Activated naive CD8-positive, alpha-beta T cell treated with anti-CD3 and anti-CD28 coated beads, Interleukin-2, amount 50 U/mL, for 24 hours (primary cell): ENCODE data around the gene DNAJB6.

Experiments used
- ATAC-seq: fragments of 150-1000 bp; cut with Tn5 transposase; one replicate; pipeline ENCODE4 v1.10.0; 2021
- DNase-seq: peaks from one replicate; pipeline ENCODE4 v3.0.0; 2021
- H3K27ac Mint-ChIP-seq: one replicate; pipeline ENCODE4 v1.8.0; 2021; ENCODE audit warnings: mild to moderate bottlenecking, mixed read lengths
- H3K27me3 Mint-ChIP-seq: one replicate; pipeline ENCODE4 v1.8.0; 2021; ENCODE audit warnings: mixed read lengths
- H3K36me3 Mint-ChIP-seq: one replicate; pipeline ENCODE4 v1.8.0; 2021; ENCODE audit warnings: low read depth, mixed read lengths
- H3K4me1 Mint-ChIP-seq: one replicate; pipeline ENCODE4 v1.8.0; 2021; ENCODE audit warnings: mixed read lengths
- H3K4me3 Mint-ChIP-seq: one replicate; pipeline ENCODE4 v1.8.0; 2021; ENCODE audit warnings: mild to moderate bottlenecking, moderate library complexity, mixed read lengths
- H3K9me3 Mint-ChIP-seq: one replicate; pipeline ENCODE4 v1.8.0; 2021; ENCODE audit warnings: mixed read lengths

Gene DNAJB6

DNA sequence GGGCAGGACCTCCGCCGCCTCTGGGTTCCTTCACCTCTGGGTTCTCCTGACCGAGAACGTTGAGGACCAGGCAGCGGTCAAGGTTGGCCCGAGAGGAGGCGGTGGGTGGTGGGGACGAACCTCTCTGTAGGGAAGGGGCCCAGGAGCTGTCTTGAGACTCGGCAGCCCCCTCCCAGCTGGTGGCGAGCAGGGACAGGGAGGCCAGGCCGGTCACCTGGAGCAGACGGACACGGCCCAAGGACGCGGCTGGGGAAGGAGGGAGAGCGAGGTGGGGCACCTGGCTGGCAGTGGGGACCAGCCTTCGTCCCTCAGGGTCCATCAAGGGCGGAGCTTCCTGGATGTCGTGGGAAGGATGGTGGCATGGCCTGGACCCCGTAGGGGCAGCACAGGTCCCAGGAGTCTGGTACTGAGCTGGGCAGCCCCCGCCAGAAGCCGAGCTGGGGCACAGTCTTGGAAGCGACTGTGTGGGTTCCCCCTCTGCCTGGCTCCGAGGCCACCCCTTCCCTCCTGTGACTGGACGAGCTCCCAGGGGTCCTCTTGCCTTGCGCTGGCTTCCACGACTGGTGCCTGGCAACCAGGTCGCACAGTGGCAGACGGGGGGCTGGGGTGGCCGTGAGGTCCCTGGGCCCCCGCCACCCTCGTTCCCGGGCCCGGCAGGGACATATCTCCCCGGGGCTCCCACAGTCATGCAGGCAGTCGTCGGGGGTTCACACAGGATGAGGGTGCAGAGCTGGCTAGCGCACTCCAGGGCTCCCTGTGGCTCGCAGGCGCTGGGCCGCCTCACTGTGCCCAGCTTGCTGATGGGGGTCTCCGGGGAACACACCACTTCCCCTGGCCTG is 89.9 kb downstream of the DNAJB6 start:
- Mint-ChIP-seq H3K36me3 (no peaks in the 10 kb centered on the region), H3K27me3 (no peaks in the 10 kb centered on the region), H3K27ac (no peak overlapping the region), H3K9me3 (no peaks in the 10 kb centered on the region), H3K4me3 (no peak overlapping the region), H3K4me1 (no peaks in the 10 kb centered on the region)
- ATAC-seq: no peak
- no peak for DNase-seq

DNA sequence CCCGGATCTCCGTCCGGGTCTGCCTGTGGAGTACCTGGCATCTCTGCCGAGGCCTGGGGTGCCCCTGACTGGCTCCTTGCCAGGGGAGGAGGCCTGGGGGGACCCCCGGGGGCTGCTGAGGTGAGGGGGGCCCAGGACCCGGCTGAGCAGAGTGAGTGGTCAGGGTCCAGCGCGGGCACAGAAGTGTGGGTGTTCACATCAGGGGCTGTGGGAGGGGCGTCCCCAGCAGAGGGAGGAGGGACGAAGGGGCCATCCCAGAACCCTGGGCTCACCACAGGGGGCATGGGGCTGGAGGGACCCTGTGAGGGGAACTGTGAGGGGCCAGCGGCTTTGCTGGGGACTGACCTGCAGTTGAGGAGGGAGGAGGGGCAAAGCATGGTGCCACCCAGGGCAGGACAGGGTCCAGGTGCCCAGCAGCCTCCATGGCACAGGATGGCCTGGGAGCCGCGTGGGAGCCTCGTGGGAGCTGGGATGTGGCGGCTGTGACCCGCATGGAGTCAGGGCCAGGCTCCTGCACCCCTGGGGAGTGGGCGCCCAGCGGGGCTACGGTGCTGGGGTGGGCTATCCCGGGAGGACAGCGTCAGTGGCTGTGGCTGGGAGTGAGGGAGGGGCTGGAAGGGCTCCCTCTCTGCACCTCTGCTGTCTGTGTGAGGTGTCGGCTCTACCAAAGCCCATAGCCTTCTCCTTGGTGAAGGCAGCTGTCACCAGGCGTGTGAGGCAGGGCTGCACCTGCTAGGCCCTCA is 91.2 kb downstream of the DNAJB6 start:
- Mint-ChIP-seq H3K4me3 (no peak overlapping the region), H3K27ac (no peak overlapping the region), H3K9me3 (no peaks in the 10 kb centered on the region), H3K36me3 (no peaks in the 10 kb centered on the region), H3K27me3 (no peaks in the 10 kb centered on the region), H3K4me1 (peaks cover 6% of the 10 kb centered on the region)
- ATAC-seq (no peak), DNase-seq (no peak)

DNA sequence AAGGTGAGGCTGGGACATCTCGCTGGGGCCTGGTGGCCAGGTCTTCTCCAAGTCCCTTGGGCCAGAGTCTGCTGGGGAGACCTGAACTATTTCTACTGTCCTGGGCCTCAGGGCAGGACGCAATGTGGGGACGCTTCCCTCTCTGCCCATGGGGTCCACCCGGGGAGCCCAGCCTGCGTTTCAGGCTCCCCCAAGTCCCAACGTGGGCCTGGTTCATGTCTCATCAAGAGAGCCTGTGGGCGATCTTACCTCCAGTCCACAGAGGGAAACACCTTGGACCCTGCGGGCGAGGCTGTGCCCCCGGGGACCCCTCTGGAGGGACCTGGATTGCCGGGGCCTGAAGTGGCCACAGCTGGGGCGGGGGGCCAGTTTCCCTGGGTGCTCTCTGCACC is 91.7 kb downstream of the DNAJB6 start:
- no peaks in the 10 kb centered on the region for H3K27me3 Mint-ChIP-seq
- H3K4me3 Mint-ChIP-seq: no peak overlapping the region
- H3K36me3 Mint-ChIP-seq: no peaks in the 10 kb centered on the region
- ATAC-seq (no peak), DNase-seq (no peak)
- no peak overlapping the region for H3K27ac Mint-ChIP-seq
- no peaks in the 10 kb centered on the region for H3K9me3 Mint-ChIP-seq
- H3K4me1 Mint-ChIP-seq: peaks cover 9% of the 10 kb centered on the region

DNA sequence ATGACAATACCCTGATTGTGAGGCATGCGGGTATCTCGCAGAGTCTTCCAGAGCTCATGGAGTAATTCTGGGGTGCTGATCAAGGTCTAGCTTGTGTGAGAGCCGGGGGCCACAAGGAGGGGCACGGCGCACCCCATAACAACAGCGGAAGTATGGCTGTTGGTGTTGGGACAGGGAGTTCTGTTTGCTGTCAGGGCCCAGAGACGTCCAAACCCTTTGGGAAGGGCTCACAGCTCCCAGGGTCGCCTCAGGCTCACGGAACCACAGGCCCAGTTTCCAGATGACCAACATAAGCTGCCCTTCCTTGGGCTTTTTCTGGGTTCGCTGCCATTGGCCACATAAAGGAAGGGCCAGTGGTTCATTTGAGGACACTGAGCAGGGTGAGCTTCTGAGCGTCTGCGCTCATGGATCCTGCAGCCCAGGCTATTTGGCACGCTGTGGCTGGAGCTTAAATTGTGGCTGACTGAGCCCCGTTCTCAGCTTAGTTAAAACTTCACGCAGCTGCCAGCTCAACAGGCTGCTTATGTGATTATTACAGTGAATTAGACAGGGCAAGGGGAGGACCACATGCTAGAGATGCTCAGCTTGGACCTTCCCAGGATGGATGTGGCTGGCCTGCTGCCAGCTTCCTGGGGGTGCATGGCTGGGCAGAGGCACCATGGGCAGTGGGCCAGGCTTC is 92.3 kb downstream of the DNAJB6 start:
- DNase-seq (no peak), ATAC-seq (no peak)
- H3K36me3 Mint-ChIP-seq: no peaks in the 10 kb centered on the region
- H3K4me3 Mint-ChIP-seq: no peak overlapping the region
- H3K4me1 Mint-ChIP-seq: peaks cover 11% of the 10 kb centered on the region
- H3K27me3 Mint-ChIP-seq: no peaks in the 10 kb centered on the region
- no peaks in the 10 kb centered on the region for H3K9me3 Mint-ChIP-seq
- H3K27ac Mint-ChIP-seq: no peak overlapping the region

DNA sequence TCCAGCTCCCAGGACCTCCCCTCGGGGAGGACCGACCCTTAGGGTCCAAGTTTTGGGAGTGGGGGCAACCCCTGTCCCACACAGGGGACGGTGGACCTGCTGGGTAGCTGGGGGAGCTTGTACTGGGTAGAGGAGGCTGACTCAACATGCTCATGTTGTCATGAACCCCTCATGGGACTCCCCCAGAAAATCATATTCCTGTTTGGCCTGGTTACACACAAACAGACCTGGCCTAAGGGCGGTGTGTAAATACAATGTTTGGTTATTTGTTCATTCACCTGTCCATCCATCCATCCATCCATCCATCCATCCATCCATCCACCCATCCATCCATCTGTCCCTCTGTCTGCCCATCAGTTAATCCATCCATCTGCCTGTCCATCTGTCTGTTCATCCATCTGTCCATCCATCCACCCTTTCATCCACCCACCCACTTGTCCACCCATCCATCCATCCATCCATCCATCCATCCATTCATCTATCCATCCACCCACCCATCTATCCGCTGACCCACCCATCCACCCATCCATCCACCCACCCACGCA is 92.9 kb downstream of the DNAJB6 start:
- Mint-ChIP-seq H3K27me3 (no peaks in the 10 kb centered on the region), H3K4me1 (peaks cover 11% of the 10 kb centered on the region), H3K9me3 (no peaks in the 10 kb centered on the region), H3K36me3 (no peaks in the 10 kb centered on the region), H3K27ac (no peak overlapping the region), H3K4me3 (no peak overlapping the region)
- ATAC-seq (no peak), DNase-seq (no peak)

DNA sequence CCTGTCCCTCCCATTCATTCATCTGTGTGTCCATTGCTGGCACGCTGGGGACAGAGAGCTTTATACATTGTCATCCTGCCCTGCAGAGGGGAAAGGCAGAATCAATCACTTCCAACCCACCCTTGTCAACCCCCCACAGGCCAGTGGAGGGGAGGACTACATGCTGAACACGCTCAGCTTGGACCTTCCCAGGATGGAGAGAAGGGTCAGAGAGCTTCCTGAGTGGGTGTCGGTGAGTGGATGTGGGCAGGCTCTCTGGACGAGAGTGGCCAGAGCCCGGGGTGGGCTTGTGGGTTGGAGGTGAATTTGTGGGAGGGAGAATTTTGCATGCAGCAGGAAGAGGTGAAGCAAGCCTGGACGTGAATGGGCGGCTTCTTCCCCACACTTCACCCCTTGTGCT is 93.9 kb downstream of the DNAJB6 start:
- Mint-ChIP-seq H3K4me3 (no peak overlapping the region), H3K4me1 (peaks cover 11% of the 10 kb centered on the region), H3K9me3 (no peaks in the 10 kb centered on the region), H3K36me3 (no peaks in the 10 kb centered on the region), H3K27ac (no peak overlapping the region), H3K27me3 (no peaks in the 10 kb centered on the region)
- DNase-seq (no peak), ATAC-seq (no peak)

DNA sequence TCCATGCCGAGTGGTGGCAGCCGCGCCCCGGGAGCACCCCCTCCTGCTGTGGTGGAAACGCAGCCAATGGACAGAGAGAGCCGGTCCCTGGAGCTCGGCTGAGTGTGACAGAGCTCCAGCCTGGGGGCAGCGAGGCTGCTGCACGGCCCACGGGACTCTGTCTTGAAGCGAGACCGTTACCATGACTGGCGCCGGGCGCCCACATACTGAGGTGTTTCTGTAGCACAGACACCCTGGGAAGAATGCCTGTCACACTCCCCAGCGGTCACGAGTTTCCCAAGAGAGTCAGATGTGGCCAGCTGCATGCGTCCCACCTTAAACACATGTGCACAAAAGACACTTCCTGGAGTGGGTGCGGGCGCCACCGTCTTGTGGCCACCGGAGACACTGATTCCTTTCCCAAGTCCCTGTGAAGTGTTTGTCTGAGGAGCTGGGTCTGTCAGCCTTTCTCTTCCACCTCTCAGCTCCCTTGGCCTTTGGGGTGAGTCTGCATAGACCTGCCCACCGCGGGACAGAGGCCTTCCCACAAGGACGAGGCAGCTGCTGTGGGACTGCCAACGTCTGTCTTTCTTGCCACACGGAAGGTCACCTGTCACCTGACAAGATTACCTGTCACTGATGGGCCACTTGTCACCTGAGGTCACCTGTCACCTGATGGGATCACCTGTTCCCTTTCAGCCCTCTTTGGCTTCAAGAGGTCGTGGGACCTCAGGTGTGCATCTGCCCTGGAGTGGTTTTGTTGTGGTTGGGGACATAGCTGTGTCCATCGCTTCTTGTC is 94.6 kb downstream of the DNAJB6 start:
- no peaks in the 10 kb centered on the region for H3K9me3 Mint-ChIP-seq
- H3K27ac Mint-ChIP-seq: no peak overlapping the region
- peaks cover 11% of the 10 kb centered on the region for H3K4me1 Mint-ChIP-seq
- H3K27me3 Mint-ChIP-seq: no peaks in the 10 kb centered on the region
- ATAC-seq (no peak), DNase-seq (no peak)
- H3K4me3 Mint-ChIP-seq: no peak overlapping the region
- no peaks in the 10 kb centered on the region for H3K36me3 Mint-ChIP-seq

DNA sequence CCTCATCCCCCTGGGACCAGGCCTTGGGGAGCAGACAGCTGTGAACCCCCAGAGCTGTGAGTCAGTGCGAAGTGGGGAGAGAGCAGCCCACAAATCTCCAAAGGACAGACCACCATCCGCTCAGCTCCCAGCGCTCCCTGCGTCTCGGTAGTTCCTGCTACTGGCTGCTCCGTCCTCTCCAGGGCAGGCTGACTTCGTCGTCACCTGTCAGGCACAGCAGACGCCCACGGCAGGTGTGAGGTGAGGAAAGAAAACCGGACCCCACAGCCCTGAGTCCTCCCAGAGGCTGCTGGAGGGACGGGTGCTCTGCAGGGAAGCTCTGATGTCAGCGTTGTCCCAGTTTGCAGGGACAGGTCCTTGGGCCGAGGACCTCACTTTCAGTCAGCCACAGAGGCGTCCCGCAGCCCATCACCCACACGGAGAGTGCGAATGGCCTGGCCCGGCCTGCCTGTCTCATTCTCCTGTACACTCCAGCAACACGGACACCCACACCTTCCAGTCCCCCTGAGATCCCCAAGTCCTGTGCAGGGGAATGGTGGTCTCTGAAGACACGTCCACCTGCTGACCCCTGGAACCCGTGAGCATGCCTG is 95.2 kb downstream of the DNAJB6 start:
- Mint-ChIP-seq H3K36me3 (no peaks in the 10 kb centered on the region), H3K27me3 (no peaks in the 10 kb centered on the region), H3K4me1 (peaks cover 11% of the 10 kb centered on the region), H3K4me3 (no peak overlapping the region), H3K9me3 (no peaks in the 10 kb centered on the region), H3K27ac (no peak overlapping the region)
- no peak for ATAC-seq
- DNase-seq: no peak

DNA sequence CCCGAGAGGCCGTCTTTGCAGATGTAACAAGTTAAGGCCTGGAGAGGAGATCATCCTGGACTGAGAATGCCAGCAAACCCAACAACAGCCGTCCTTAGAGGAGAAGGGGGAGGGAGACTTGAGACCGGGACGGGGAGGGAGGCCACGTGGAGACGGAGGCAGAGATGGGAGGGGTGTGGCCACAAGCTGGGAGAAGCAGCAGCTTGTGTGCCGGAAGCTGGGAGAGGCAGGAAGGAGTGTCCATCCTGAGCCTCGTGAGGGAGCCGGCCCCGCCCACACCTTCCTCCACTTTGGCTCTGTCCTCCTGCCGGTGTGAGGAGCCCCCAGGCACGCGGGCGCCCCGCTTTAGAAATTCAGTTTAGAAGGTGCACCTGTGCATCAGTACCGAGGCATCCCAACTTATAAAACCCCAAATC is 95.7 kb downstream of the DNAJB6 start:
- Mint-ChIP-seq H3K9me3 (no peaks in the 10 kb centered on the region), H3K4me3 (no peak overlapping the region), H3K27ac (no peak overlapping the region), H3K27me3 (no peaks in the 10 kb centered on the region), H3K4me1 (peaks cover 11% of the 10 kb centered on the region), H3K36me3 (no peaks in the 10 kb centered on the region)
- ATAC-seq: no peak
- DNase-seq: no peak

DNA sequence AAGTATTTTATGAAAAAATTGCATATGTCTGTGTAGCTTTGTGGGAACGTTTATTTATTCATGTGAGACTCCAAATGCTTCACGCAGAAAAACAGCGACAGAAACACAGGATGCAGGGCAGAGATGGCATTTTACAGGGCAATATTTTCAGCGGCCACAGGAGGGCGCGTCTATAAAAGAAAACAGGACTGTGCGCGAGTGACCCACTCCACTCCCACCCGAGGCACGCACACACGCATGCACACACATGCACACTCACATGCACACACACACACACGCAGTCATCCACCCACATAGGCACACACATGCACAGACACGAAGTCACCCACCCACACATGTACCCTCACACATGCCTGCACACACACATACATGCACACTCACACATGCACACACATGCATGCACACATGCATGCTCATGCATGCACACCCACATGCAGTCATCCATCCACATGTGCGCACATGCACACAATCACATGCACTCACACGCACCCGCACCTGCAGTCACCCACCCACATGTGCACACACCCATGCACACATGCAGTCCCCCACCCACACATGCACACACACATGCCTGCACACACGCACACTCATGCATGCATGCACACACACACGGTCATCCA is 96.3 kb downstream of the DNAJB6 start:
- no peak overlapping the region for H3K27ac Mint-ChIP-seq
- no peaks in the 10 kb centered on the region for H3K36me3 Mint-ChIP-seq
- H3K4me3 Mint-ChIP-seq: no peak overlapping the region
- H3K9me3 Mint-ChIP-seq: no peaks in the 10 kb centered on the region
- no peaks in the 10 kb centered on the region for H3K27me3 Mint-ChIP-seq
- no peak for ATAC-seq
- H3K4me1 Mint-ChIP-seq: peaks cover 11% of the 10 kb centered on the region
- DNase-seq: peak; percentile 60

DNA sequence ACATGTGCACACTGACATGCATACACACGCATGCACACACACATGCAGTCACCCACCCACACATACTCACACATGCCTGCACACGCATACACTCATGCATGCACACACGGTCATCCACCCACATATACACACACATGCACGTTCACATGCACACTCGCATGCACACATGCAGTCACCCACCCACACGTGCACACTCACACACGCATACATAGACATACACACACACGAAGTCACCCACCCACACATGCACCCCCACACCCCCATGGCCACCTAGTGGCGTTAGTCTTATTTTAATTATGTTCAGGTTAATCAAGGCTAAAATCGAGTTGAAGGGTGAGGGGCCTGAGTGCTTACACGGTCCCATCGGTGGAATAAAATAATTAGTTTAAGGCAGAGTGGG is 96.8 kb downstream of the DNAJB6 start:
- DNase-seq (no peak), ATAC-seq (no peak)
- Mint-ChIP-seq H3K27me3 (no peaks in the 10 kb centered on the region), H3K27ac (no peak overlapping the region), H3K9me3 (no peaks in the 10 kb centered on the region), H3K36me3 (no peaks in the 10 kb centered on the region), H3K4me1 (peaks cover 11% of the 10 kb centered on the region), H3K4me3 (no peak overlapping the region)

DNA sequence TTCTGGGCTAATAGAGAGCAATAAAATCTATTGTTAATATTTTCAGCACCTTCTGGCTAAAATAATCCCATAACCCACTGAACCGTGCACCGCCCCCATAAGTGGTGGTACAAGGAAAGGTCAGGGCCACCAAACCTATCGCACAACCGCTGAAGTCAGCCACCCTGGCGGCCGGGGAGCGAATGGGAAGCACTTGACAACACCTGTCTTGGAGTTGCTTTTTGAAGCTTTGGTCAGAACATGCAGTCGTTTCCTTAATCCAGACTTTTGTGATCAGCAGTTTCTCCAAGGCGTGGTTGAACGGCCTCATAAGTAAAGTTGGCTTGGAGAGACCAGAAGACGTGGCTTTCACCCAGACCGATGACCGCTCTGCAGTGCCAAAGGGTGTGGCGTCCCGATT is 97.4 kb downstream of the DNAJB6 start:
- no peak overlapping the region for H3K27ac Mint-ChIP-seq
- no peaks in the 10 kb centered on the region for H3K27me3 Mint-ChIP-seq
- DNase-seq: no peak
- no peak overlapping the region for H3K4me3 Mint-ChIP-seq
- ATAC-seq: no peak
- H3K4me1 Mint-ChIP-seq: peaks cover 11% of the 10 kb centered on the region
- H3K9me3 Mint-ChIP-seq: no peaks in the 10 kb centered on the region
- no peaks in the 10 kb centered on the region for H3K36me3 Mint-ChIP-seq

DNA sequence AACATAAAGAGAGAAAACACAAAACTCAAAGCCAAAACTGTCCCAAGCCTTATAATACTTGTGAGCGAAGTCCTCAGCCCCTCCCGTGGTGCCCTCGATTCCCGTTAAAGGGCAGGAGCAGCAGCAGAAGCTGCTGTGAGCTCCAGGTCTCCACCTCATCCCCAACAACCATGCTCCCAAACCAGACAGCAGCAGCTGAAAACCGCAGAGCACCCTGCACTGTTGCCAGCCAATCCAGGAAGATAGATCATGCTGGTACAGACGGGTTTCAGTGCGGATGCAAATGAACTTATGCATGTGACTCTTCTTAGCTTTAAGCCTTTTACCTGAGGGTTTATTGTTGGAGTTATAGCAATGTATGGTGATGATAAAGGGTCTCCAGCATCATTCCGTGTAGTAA is 97.9 kb downstream of the DNAJB6 start:
- ATAC-seq: no peak
- H3K36me3 Mint-ChIP-seq: no peaks in the 10 kb centered on the region
- H3K9me3 Mint-ChIP-seq: no peaks in the 10 kb centered on the region
- no peaks in the 10 kb centered on the region for H3K27me3 Mint-ChIP-seq
- DNase-seq: no peak
- peaks cover 11% of the 10 kb centered on the region for H3K4me1 Mint-ChIP-seq
- no peak overlapping the region for H3K27ac Mint-ChIP-seq
- H3K4me3 Mint-ChIP-seq: no peak overlapping the region
